GM21528 (cell line): ENCODE results near the gene PTBP3.
"Not testable (repeated sequence)": the region's sequence is repeated elsewhere in the genome, so short reads cannot be mapped to it uniquely, and the experiment has no call there.

Source experiments
- ATAC-seq: cut with Tn5 transposase; IDR thresholded peaks from one replicate; pipeline ENCODE4 v1.9.1; 2021; ENCODE audit warnings: mild to moderate bottlenecking, moderate library complexity; ENCODE audit not compliant: unreplicated experiment, low FRiP score

Gene PTBP3

DNA sequence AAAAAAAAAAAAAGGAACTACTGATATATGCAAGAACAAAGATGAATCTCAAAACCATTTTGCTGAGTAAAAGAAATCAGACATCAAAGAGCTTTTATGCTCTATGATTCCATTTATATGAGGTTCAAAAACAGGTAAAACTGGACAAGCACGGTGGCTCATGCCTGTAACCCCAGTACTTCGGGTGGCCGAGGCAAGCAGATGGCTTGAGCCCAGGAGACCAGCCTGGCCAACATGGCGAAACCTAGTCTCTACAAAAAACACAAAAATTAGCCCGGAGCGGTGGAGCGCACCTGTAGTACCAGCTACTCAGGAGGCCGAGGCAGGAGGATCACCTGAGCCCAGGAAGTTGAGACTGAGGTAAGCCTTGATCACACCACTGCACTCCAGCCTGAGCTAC lies 7.8 kb downstream of the PTBP3 start:
- ATAC-seq = no peak

- no peak for ATAC-seq
Observed at GRCh38 chr9:112325127-112325526, 8.3 kb downstream of the PTBP3 start.

GRCh38 chr9:112323378-112323854 lies 10.0 kb downstream of the PTBP3 start:
- no peak for ATAC-seq

DNA sequence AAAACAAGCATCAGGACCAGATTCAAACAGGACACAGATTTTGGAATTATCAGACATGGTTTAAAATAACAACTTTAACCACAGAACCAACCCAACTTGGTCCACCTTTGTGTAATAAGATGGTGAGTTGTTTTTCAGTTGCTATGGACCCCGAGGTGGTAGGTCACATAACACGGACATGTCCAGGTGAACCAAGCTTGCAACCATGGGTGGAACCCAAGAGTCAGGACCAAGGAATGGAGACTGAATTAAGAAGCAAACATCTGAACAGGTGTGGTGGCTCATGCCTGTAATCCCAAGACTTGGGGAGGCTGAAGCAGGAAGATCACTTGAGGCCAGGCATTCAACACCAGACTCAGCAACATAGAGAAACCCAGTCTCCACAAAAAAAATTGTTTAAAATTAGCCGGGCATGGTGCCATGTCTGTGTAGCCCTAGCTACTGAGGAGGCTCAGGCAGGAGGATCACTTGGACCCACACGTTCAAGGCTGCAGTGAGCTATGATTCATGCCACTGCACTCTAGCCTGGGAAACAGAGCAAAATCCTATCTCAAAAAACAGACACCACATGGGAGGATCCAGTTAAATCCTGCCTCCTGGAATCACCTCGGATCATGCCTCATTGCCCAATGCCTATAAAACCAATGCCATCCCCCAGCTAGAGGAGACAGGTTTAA lies 10.6 kb downstream of the PTBP3 start:
- no peak for ATAC-seq

- no peak for ATAC-seq
Observed at GRCh38 chr9:112316258-112316943, 17.0 kb downstream of the PTBP3 start.

DNA sequence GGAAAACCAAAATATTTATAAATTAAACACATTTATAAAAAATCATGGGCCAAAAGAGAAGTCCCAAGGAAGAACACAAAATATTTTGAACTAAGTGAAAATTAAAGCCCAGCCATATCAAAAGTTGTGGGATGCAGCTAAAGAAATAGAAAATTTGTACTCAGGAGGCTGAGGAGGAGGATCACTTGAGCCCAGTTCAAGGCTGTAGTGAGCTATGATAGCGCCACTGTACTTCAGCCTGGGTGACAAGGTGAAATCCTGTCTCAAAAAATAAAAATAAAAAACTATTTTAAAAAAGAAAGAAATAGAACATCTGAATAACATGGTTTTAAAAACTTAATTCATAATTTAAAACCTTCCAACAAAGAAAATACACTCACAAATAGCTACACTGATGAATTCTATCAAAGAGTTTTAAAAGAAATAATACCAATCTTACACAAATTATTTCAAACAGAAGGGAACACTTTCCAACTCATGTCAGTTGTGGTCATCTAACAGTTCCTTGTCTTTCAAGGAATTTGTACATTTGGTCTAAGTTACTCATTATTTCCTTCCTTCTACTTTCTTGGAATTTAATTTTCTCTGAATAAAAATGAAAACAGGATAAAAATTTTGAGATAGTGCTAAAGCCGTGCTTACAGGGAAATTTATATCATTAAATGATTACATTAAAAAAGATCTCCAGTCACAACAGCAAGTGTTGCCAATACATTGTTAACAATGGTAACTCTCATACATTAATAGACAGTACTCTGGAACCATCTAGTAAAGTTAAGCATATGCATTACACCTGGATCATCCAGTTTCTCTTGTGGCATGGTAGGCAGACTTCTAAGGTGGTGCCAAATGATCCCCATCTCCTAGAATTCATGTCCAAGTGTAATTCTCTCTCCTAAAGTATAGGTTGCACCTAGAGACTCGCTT lies 17.8 kb downstream of the PTBP3 start:
- no peak for ATAC-seq

GRCh38 chr9:112312139-112312538 lies 21.3 kb downstream of the PTBP3 start:
- ATAC-seq = no peak

GRCh38 chr9:112311497-112311896 lies 21.9 kb downstream of the PTBP3 start:
- no peak for ATAC-seq

DNA sequence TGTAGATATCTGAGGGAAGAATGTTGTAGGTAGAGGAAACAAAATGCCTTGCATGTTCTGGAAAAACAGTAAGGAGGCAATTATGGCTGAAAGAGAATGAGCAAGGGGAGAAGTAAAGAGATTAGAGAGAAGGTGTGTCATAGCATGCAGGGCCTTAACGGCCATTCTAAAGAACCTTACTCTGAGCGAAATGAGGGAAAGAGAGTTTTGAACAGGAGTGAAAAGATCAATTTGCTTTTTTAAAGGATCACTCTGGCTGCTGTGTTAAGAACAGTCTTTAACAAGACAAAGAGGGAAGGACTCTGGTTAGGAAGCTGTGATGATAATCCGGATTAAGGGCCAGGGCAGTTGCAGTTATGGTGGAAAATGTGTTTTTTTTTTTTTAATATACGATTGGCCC lies 22.6 kb downstream of the PTBP3 start:
- no peak for ATAC-seq

GRCh38 chr9:112308588-112308987 lies 24.8 kb downstream of the PTBP3 start:
- no peak for ATAC-seq

DNA sequence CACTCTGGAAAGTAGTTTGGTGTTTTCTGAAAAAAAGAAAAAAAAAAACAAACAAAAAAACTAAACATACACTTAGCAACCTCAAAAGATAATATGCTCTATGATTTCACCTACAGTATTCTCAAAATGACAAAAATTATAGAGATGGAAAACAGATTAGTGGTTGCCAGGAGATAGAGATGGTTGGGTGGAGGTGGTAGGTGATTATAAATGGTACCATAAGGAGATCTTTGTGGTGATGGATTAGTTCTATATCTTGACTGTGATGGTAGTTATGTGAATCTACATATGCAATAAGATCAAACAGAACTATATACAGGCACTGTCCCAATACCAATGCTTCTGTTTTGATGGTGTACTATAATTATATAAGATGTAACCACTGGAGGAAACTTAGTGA lies 32.0 kb downstream of the PTBP3 start:
- ATAC-seq = no peak

DNA sequence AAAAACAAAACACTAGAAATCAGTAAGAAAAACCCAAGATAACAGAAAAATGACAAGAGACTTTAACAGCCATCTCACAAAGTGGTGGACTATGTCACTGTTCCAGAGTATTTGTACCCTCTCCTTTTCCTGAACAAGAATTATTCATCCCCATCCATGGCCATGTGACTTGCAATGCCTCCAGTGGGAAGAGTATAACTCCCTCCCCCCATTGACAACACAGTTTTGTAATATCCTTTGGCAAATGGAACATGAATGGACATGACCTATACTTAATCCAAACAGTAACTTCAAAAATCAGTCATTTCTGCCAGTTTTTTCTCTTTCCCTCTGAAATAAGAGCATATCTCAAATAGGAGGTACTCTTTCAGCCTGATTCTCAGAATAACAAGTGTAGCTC lies 33.9 kb downstream of the PTBP3 start:
- ATAC-seq = no peak

GRCh38 chr9:112296929-112297328 lies 36.5 kb downstream of the PTBP3 start:
- ATAC-seq = no peak

- no peak for ATAC-seq
Observed at GRCh38 chr9:112295174-112295573, 38.2 kb downstream of the PTBP3 start.

DNA sequence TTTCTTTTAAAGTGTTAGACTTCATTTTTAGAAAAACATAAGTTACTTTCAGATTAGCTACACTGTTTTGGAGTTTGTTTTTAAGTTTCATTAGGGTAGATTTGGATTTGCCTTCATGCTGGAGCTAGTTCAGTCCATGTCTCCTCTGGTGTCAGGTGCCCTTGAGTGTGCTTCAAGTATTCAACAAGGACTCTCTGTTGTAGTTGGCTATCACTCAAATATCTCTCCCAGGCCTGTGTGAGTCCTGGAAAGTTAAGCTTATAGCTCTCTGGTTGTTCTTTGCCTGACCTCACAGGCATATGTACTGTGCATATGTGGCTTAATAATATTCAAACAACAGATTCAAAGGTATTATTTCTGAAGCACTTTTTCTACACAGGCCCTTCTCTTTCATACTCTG lies 45.4 kb downstream of the PTBP3 start:
- ATAC-seq = no peak

GRCh38 chr9:112286926-112287325 lies 46.5 kb downstream of the PTBP3 start:
- ATAC-seq = no peak

- no peak for ATAC-seq
Observed at GRCh38 chr9:112285056-112285455, 48.4 kb downstream of the PTBP3 start.

DNA sequence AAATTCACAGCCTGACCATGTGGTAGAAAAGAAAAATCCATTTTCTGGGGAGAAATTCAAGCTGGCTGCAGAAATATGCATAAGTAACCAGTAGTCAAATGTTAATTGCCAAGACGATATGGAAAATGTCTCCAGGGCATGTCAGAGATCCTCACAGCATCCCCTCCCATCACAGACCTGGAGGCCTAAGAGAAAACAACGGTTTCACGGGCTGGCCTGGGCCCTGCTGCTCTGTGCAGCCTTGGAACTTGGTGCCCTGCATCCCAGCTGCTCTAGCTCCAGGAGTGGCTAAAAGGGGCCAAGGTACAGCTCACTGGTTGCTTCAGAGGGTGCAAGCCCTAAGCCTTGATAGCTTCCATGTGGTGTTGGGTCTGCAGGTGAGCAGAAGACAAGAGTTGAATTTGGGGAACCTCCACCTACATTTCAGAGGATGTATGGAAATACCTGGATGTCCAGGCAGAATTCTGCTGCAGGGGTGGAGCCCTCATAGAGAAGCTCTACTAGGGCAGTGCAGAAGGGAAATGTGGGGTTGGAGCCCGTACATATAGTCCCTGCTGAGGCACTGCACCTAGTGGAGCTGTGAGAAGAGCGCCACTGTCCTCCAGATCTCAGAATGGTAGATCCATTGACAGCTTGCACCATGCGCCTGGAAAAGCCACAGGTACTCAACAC lies 49.7 kb downstream of the PTBP3 start:
- no peak for ATAC-seq

DNA sequence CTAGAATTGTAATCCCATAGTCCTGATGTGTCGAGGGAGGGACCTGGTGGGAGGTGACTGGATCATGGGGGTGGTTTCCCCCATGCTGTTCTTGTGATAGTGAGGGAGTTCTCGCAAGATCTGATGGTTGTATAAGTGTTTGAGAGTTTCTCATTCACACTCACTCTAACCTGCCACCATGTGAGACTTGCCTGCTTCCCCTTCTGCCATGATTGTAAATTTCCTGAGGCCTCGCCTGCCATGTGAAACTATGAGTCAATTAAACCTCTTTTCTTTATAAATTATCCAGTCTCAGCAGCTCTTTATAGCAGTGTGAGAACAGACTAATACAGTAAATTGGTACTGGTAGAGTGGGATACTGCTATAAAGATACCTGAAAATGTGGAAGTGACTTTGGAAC lies 50.6 kb downstream of the PTBP3 start:
- not testable (repeated sequence) for ATAC-seq

DNA sequence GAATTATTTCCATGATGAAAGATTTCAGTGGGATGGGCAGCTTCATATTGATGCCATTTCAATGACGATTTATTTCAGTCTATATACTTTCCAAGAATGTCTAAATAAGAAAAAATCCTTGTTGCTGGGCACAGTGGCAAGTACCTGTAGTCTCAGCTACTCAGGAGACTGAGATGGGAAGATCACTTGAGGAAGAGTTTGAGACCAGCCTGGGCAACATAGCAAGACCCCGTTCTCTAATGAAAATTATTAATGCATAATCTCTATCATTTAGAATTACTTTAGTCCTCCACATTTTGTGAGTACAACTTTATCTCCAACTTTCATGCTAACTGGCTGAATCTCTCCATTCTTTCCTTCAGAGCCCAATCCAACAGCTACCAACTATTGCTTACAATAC lies 52.5 kb downstream of the PTBP3 start:
- no peak for ATAC-seq

GRCh38 chr9:112279501-112279900 lies 53.9 kb downstream of the PTBP3 start:
- no peak for ATAC-seq
